Hair follicular keratinocyte (primary cell): Measurements from ENCODE around the gene WASHC2C. TPM values are rescaled to one million over a fixed set of nuclear protein-coding genes. Genes with fewer than 3 reads are reported as not detected.

Experiments
- total RNA-seq: library from RNA; depleted of rRNA; stranded (reverse); fragments of >200 nt; gene quantifications from 2 replicates; pipeline ENCODE4 v1.2.3, GENCODE V29; 2015

WASHC2C gene
- total RNA-seq = 15.5 and 17.1 TPM in 2 replicates

GRCh38 chr10:45726703-45727420 is at the start of gene WASHC2C:
TSS of gene WASHC2C (plus strand) at chr10:45727266. CDS start at chr10:45727318, 52 bp downstream.

Other genes starting within 250 kb of the WASHC2C start
- 4.3 and 6.1 TPM in 2 replicates for gene ZFAND4, start 54.5 kb upstream of the WASHC2C start, total RNA-seq
- 1.5 and 2.0 TPM in 2 replicates for gene AGAP4, start 120.2 kb downstream of the WASHC2C start, total RNA-seq
- gene TIMM23, start 245.2 kb downstream of the WASHC2C start, total RNA-seq = 85.9 and 116 TPM in 2 replicates